ENCODE results near the gene KLHDC10.
"Not testable (repeated sequence)": the region's sequence is repeated elsewhere in the genome, so short reads cannot be mapped to it uniquely, and the experiment has no call there.

KLHDC10 gene

DNA sequence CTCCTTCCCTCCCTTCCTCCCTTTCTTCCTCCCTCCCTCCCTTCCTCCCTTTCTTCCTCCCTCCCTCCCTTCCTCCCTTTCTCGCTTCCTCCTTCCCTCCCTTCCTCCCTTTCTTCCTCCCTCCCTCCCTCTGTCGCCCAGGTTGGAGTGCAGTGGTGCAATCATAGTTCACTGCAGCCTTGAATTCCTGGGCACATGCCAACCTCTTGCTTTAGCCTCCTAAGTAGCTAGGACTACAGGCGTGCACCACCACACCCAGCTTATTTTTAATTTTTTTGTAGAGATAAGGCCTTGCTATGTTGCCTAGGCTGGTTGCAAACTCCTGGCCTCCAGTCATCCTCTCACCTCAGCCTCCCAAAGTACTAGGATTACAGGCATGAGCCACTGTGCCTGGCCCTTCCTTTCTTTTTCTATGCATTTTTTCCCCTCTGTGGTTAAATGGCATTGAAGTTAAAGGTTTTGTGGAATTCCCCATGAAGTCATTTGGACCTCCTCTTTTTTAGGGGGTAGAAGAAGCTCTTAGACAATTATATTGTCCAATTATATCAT is 9.6 kb downstream of the KLHDC10 start:
- DNase-seq (ENCODE audit: low read depth in 3 of 3), result no peak

DNA sequence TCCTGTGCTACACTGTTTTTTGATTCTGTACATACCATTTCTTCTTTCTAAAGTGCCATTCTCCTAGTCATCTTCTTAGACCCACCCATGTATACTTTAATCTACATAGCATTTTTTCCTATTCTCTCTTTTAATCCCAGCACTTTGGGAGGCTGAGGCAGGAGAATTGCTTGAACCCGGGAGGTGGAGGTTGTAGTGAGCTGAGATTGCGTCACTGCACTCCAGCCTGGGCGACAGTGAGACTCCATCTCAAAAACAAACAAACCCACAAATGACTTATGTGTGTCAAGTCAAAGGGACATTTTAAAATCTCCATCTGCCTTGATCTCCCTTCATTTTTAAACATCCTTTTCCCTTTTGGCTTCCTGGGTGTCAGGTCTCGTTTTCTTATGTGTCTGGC is 13.2 kb downstream of the KLHDC10 start:
- DNase-seq (ENCODE audit: low read depth in 3 of 3), result not testable (repeated sequence)

DNA sequence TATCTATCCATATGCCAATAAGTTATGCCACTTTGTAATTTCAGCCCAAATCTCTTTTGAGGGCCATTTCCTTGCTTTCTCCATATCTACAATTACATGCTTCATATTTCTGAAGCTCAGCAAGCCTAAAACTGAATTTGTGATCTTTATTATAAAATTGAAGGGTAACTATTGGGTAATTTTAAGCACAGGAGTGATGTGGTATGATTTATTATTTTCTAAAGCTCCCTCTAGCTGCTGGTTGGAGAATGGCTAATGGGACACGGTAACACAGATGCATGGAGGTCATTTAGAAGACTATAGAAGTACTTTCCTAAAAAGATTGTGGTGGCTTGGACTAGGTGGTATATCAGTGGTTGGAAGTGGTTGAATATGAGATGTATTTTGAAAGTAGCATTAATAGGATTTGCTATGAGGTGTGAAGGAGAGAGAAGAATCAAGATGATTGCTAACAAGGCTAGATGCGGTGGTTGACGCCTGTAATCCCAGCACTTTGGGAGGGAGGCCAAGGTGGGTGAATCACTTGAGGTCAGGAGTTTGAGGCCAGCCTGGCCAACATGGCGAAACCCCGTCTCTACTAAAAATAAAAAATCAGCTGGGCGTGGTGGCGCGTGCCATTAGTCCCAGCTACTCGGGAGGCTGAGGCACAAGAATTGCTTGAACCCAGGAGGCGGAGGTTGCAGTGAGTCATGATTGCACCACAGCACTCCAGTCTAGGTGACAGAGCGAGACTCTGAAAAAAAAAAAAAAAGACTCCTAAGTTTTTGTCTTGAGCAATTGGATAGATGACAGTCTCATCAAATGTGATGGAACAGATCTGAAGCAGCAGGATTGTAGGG is 13.9 kb downstream of the KLHDC10 start:
- DNase-seq (ENCODE audit: low read depth in 3 of 3), result no peak

DNA sequence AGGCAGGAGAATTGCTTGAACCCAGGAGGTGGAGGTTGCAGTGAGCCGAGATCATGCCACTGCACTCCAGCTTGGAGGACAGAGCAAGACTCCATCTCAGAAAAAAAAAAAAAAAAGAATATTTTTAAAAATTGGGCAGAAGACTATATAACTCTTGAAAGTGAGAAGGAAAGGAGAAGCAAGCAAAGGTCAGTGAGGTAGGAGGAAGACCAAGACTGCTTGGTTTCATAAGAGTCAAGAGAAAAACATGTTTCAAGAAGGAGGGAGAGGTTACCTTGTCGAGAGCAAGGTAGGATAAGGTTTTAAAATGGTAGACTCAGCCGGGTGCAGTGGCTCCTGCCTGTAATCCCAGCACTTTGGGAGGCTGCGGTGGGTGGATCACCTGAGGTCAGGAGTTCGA is 14.9 kb downstream of the KLHDC10 start:
- DNase-seq (ENCODE audit: low read depth in 3 of 3), result not testable (repeated sequence)

DNA sequence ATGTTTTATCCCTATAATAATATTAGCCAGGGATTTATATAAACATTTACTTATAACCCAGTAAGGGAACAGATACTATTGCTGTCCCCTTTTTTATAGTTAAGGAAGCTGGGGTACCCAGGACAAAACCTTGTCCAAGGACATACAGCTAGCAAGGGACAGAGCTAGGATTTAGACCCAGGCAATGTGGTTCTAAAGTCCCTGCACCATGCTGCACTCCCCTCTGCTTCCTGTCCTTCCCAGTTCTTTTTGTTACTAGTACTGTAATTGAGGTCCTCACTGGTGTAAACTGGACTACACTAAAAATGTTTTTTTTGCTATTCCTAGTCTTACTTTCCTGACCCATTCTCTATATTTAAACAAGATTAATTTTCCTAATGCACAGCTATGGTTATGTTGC is 16.6 kb downstream of the KLHDC10 start:
- no peak for DNase-seq (ENCODE audit: low read depth in 3 of 3)

DNA sequence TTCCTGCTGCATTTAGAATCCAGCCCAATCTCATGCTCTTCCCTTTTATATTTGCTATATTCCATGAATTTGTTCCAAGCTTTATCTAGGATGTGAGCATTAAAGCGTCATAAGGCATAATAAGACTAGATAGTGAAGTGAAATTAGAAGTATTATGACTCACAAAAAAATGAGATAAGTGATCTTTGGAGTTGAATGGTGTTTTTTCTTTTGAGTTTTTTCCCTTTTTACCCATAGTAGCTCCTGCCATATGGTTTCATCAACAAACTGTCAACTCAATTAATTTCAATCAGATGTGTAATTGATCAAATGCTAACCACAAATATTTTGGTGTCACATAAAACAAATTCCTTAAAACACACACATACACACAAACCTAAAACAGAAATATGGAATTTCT is 17.0 kb downstream of the KLHDC10 start:
- no peak for DNase-seq (ENCODE audit: low read depth in 3 of 3)

DNA sequence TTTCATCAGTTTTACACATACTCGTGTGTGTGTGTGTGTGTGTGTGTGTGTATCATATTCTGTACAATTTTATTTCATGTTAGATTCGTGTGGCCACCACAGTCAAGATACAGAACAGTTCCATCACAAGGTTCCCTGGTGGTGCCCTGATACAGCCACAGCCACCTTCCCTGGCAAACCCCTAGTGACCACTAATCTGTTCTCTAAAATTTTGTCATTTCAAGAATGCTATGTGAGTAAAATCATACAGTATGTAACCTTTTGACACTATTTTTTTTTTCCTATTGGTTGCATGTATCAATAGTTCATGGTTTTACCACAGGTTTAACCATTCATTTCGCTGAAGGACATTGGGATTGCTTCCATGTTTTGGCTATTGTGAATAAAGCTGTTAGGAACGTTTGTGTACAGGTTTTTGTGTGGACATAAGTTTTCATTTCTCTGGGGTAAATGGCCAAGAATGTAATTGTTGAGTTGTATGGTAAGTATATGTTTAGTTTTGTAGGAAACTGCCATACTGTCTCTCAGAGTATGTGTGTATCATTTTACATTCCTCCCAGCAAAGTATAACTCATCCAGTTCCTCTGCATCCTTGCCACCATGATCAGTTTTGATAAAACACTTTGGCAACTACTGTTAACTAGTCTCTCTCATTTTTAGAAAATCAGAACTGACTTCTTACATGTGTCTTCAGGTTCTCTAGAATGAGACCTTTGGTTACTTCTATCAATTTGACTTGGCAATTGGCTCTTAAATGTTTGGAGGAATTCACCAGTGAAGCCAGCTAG is 20.6 kb downstream of the KLHDC10 start:
- no peak for DNase-seq (ENCODE audit: low read depth in 3 of 3)

DNA sequence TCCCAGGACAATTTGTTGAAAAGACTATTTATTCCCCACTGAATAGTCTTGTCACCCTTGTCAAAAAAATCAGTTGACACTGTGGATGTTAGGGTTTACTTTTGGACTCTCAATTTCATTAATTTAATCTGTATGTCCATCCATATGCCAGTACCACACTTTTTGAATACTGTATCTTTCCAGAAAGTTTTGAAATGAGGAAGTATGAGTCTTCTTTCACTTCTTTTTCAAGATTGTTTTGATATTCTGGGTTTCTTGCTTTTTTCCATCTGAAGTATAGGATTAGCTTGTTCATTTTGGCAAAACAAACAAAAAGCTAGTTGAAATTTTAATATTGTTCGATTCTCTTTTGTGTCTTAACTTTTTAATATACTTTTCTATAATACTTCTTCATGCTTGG is 21.7 kb downstream of the KLHDC10 start:
- no peak for DNase-seq (ENCODE audit: low read depth in 3 of 3)

DNA sequence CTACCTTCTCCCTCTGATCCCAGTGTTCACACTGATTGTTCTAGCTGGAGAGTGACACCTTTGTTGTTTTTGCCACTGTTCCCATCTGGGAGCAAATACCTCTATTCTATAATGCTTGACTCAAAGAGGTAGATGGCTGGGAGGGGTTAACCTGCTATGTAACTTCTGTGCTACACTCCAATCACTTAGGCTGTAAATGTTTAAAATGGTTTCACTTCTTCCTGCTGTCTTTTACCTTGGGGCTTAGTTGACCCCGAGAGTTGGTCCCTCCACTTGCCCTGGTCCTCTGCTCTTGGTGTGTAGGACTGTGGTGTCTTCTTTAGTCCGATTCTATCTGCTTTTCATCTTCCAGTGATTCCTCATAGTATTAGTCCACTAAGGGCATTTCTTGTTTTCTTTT is 22.3 kb downstream of the KLHDC10 start:
- no peak for DNase-seq (ENCODE audit: low read depth in 3 of 3)

DNA sequence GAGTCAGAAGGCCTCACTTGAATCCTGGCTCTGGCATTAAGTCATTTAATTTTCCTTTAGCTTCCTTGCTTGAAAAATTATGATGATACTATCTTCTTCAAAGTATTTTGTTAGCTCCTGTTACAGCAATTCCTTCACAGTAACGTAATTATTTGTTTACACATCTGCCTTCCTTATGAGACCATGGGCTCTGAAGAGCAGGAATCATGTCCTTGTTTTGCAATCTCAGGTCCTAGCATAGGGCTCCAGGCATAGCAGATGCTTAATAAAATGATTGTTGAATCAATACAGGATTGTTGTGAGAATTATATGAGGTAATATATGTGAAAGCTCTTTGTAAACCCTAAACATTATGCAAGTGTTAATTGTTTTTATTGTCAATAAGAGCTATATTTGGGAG is 25.5 kb downstream of the KLHDC10 start:
- no peak for DNase-seq (ENCODE audit: low read depth in 3 of 3)

DNA sequence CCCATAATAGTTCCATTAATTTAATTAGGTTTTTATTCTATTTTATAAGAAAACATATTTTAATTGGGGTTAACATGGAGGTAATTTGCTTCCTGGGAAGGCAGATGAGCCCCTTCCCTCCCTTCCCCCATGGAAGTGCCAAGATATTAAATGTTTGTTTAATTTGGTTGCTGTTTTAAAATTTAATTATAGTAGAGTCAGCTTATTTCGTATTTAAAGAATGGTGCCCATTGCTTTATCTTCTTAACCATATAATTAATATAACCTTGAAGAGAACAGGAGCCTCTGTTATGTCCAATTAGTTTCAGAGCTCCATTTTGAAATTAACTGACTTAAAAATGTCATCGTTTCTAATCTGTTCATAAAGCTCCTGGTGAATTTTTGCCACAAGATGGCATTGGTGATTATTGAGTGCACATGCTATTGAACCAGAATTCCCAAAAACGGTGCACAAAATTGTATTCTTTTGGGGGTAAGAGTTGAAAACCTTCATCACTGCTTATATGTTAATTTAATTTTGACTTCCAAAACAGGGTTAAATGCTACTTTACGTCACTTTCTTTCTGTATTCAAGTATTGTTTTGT is 26.0 kb downstream of the KLHDC10 start:
- DNase-seq (ENCODE audit: low read depth in 3 of 3), result no peak

DNA sequence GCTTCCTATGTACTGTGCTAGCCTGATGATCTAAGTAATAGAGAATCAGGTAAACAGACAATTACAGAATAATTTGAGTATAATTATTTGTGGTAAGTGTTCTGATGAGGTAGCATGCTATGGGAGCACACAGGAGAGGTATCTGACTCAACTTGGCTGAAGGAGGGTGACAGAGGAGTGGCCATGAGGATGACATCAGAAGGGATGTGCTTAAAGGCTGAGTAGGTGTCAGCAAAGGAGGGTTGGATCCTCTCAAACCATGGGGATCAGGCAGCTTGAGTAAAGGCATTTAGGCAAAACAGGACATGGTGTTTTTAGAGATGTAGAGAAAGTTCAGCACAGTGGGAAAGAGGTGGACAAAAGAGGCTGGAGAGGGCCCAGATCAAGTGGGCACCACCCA is 29.0 kb downstream of the KLHDC10 start:
- no peak for DNase-seq (ENCODE audit: low read depth in 3 of 3)

DNA sequence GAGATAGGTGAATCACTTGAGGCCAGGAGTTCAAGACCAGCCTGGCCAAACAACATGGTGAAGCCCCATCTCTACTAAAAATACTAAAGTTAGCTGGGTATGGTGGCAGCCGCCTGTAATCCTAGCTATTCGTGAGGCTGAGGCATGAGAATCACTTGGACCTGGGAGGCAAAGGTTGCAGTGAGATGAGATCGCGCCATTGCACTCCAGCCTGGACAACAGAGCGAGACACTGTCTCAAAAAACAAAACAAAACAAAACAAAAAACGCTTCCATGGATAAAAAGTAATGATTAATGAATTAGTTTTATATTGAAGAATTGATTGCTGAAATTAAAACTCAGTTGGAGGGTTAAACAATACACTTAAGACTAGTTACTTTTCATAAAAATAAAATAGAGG is 32.3 kb downstream of the KLHDC10 start:
- DNase-seq (ENCODE audit: low read depth in 3 of 3), result no peak

DNA sequence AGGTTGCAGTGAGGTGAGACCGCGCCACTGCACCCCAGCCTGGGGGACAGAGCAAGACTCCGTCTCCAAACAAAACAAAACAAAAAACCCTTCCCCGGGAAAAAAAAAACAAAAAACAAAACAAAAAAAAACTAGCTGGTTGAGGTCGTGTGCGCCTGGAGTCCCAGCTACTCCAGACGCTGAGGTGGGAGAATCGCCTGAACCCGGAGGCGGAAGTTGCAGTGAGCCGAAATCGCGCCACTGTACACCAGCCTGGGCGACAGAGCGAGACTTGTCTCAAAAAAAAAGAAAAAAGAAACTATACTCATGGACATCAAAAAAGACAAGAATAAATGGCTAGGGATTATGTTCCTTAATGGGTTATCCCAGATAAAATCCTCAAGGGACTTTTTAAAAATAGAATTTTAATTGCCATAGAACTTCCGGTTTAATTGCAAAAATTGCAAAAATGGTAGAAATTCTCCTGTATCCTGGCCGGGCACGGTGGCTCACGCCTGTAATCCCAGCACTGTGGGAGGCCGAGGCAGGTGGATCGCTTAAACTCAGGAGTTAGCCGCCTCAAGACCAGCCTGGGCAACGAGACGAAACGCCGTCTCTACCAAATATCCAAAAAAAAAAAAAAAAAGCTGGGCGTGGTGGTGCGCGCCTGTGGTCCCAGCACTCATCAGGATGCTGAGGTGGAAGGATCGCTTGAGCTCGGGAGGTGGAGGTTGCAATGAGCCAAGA is 37.8 kb downstream of the KLHDC10 start:
- no peak for DNase-seq (ENCODE audit: low read depth in 3 of 3)

DNA sequence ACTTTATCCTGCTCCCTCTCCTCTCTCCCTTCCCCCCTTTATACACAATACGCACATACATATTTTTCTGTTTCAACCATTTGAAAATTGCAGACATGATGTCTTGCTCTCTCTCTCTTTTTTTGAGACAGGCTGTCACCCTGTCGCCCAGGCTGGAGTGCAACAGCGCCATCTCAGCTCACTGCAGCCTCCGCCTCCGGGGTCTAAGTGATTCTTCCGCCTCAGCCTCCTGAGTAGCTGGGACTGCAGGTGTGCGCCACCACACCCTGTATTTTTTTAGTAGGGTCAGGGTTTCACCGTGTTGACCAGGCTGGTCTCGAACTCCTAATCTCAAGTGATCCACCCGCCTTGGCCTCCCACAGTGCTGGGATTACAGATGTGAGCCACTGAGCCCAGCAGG is 38.5 kb downstream of the KLHDC10 start:
- no peak for DNase-seq (ENCODE audit: low read depth in 3 of 3)

DNA sequence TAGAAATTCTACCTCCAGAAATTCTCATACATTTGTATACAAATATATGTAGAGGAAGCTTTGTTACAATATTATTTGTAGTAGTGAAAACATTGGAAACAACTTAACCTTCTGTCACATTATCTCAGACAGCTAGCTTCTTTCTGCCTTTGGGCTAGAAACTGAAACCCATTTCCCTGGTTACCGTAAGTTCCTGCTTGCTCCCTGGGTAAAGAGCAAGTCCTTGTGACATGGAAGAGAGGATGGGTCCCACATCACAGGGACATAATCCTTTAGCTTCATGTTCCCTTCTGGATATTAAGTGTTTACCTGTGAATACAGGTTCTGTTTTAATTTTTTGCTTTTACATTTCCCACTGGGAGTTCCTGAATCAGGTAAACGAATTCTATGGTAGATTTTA is 41.8 kb downstream of the KLHDC10 start:
- no peak for DNase-seq (ENCODE audit: low read depth in 3 of 3)

DNA sequence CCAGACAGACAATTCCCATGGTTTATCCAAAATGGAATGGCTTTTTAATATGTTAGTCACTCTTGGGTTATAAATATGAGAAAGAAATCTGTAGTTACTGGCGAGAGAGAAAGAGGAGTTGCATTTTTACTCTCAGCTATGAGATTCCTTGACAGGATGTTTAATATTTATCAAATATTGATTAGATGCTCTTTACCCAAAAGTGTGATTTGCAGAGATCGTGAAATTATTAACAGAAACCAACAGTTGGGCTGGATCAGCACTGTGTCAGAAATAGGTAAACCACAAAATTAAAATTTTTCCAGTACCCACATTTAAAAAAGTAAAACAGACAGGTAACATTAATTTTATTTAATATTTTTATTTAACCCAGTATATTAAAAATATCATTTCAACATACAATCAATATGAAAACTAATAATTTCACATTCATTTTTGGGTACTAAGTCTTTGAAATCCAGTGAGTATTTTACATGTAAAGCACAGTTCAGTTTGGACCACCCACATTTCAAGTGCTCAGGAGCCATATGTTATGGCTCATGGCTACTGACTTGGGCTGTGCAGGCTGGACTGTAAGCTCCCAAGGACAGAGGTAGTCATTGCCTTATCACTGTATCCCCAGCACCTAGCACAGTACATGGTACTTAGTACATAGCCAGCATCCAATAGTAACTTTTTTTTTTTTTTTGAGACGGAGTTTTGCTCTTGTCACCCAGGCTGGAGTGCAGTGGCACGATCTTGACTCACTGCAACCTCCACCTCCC is 42.5 kb downstream of the KLHDC10 start:
- DNase-seq (ENCODE audit: low read depth in 3 of 3), result no peak

DNA sequence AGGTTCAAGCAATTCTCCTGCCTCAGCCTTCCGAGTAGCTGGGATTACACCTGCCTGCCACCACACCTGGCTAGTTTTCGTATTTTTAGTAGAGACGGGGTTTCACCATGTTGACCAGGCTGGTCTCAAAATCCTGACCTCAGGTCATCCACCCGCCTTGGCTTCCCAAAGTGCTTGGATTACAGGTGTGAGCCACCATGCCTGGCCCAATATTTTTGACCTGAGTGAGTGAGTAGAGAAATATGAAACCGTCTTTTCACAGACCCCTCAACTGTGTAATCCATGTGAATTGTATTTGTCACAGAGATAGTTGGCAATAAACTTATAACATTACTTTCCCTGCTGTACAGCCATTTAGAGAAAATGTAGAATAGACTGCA is 43.1 kb downstream of the KLHDC10 start:
- not testable (repeated sequence) for DNase-seq (ENCODE audit: low read depth in 3 of 3)

DNA sequence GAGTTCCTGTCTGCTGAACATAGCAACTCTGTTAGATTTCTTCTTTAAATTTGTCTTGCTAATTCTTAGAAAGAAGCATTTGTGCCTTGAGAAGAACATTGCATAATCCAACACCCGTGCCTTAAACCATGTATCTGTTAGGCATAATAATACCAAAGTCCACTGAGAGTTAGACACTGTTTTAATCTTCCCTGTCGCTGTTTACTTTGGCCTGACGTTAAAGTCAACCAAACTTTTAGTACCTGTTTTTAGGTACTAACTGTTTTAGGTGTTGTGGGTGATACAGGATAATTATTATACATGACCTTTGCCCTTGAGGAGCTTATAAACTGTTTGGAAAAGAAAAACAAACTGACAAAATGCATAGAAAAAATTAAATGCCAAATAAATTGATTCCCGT is 43.6 kb downstream of the KLHDC10 start:
- DNase-seq (ENCODE audit: low read depth in 3 of 3), result no peak

DNA sequence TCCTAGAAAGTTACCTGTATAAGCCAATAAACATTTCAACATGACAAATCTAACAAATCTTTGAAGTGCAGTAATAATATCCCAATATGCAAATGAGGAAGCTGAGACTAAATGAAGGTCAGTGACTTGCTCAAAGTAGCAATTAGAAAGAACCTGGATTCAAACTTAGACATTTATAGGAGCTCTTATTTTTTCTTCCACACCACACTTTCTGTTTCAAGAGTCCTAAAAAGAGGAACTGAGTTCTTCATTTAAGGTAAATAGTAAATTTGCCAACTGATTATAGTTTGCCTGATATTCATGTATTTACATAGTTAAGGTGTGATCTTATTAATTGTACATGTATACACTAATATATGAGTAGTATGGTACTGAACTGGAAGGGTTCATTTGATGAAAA is 44.0 kb downstream of the KLHDC10 start:
- no peak for DNase-seq (ENCODE audit: low read depth in 3 of 3)

DNA sequence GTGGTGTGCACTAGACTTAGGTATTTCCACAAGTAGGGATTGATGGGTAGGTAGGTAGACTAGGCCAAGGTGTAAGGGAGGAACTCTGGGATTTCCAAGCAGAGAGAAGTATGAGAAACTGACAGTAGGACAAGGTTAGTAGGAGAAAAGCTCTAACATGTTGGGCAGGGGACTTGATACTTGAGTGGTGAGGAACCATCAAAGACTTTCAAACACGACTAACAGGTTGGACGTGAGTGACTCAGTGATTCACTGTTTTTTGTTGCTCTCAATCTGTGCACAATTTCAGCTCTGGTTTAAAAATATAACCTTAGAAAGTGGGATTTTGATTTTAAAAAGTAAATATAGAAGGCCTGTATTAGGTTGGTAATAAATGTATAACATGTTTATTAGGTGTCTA is 44.4 kb downstream of the KLHDC10 start:
- no peak for DNase-seq (ENCODE audit: low read depth in 3 of 3)

Measured in stimulated activated CD4-positive, alpha-beta T cell treated with anti-CD3 and anti-CD28 coated beads, TNF-alpha, amount 100 ng/mL, for 4 hours (primary cell).